ENCODE measurements around the gene FLVCR2. TPM values are rescaled to one million over a fixed set of nuclear protein-coding genes. Genes with fewer than 3 reads are reported as not detected.

FLVCR2 gene
- total RNA-seq, 1 donor from 2014 or later, result 50.6 TPM

GRCh38 chr14:75667099-75667765 is 88.8 kb downstream of the FLVCR2 start:
- TF ChIP-seq, protein P1, sequence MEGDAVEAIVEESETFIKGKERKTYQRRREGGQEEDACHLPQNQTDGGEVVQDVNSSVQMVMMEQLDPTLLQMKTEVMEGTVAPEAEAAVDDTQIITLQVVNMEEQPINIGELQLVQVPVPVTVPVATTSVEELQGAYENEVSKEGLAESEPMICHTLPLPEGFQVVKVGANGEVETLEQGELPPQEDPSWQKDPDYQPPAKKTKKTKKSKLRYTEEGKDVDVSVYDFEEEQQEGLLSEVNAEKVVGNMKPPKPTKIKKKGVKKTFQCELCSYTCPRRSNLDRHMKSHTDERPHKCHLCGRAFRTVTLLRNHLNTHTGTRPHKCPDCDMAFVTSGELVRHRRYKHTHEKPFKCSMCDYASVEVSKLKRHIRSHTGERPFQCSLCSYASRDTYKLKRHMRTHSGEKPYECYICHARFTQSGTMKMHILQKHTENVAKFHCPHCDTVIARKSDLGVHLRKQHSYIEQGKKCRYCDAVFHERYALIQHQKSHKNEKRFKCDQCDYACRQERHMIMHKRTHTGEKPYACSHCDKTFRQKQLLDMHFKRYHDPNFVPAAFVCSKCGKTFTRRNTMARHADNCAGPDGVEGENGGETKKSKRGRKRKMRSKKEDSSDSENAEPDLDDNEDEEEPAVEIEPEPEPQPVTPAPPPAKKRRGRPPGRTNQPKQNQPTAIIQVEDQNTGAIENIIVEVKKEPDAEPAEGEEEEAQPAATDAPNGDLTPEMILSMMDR (IDR thresholded peaks at IDR 0.05; ENCODE audit: unreplicated experiment), result no peak
- Mint-ChIP-seq H3K27me3 (ENCODE audit: unreplicated experiment) (peaks cover 3% of the 10 kb centered on the region), H3K9me3 (ENCODE audit: unreplicated experiment) (no peaks in the 10 kb centered on the region), H3K4me3 (ENCODE audit: unreplicated experiment) (no peak overlapping the region), H3K36me3 (ENCODE audit: low read depth, unreplicated experiment) (peaks cover 15% of the 10 kb centered on the region), H3K27ac (ENCODE audit: unreplicated experiment) (no peak overlapping the region), H3K4me1 (ENCODE audit: unreplicated experiment) (peaks cover 12% of the 10 kb centered on the region)
- no peak for DNase-seq (ENCODE audit: low spot score)

DNA sequence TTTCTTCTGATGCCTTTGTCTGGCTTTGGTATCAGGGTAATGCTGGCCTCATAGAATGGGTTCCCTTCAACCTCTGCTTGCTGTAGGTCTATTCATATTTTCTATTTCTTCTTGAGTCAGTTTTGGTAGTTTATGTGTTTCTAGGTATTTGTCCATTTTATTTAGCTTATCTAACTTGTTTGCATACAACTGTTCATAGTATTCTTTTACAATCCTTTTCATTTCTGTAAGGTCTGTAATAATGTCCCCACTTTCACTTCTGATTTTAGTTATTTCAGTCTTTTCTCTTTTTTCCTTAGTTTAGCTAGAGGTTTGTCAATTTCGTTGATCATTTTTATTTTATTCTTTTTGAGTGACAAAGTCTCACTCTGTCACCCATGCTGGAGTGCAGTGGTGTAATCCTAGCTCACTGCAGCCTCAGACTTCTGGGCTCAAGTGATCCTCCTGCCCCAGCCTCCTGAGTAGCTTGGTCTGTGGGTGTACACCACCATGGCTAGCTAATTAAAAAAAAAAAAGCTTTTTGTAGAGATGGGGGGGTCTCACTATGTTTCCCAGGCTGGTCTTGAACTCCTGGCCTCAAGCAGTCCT is 94.3 kb downstream of the FLVCR2 start:
- DNase-seq (ENCODE audit: low spot score), result no peak
- Mint-ChIP-seq H3K27ac (ENCODE audit: unreplicated experiment) (no peak overlapping the region), H3K36me3 (ENCODE audit: low read depth, unreplicated experiment) (peaks cover 16% of the 10 kb centered on the region), H3K9me3 (ENCODE audit: unreplicated experiment) (no peaks in the 10 kb centered on the region), H3K4me3 (ENCODE audit: unreplicated experiment) (no peak overlapping the region), H3K4me1 (ENCODE audit: unreplicated experiment) (peaks cover 3% of the 10 kb centered on the region), H3K27me3 (ENCODE audit: unreplicated experiment) (peaks cover 3% of the 10 kb centered on the region)
- TF ChIP-seq, protein P1 (IDR thresholded peaks at IDR 0.05; ENCODE audit: unreplicated experiment), result no peak

DNA sequence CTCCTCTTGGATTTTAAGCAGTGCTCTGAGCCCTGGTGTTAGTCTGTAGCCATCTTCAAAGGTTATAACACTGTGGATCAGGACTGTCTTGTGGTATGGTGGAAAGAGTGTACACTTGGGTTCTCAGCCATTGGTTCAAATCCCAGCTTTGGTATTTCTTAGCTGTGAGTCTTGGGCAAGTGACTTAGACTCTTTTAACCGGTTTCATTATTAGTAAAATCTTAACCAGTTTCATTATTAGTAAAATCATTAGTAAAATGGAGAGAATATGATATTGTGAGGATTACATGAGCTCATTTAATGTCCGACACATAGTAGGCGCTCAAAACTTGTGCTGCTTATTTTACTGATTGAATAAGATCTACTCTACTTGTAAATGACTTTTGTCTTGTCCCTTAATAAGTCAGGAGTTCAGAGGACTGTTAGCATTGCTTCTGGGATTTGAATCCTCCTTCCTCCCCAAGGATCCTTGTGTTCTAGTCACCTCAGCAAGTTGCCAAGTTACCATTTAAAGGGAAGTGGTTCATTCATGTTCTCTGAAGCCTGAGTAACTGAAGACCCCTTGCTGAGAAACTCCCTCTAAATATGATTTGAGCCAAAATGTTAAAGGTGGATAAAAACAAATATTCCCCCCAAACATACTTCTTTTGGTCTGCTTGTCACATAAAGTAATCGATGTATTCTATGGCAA is 95.1 kb downstream of the FLVCR2 start:
- Mint-ChIP-seq H3K27me3 (ENCODE audit: unreplicated experiment) (no peaks in the 10 kb centered on the region), H3K27ac (ENCODE audit: unreplicated experiment) (no peak overlapping the region), H3K4me1 (ENCODE audit: unreplicated experiment) (peaks cover 3% of the 10 kb centered on the region), H3K9me3 (ENCODE audit: unreplicated experiment) (no peaks in the 10 kb centered on the region), H3K36me3 (ENCODE audit: low read depth, unreplicated experiment) (peaks cover 19% of the 10 kb centered on the region), H3K4me3 (ENCODE audit: unreplicated experiment) (no peak overlapping the region)
- DNase-seq (ENCODE audit: low spot score), result no peak
- TF ChIP-seq, protein P1 (IDR thresholded peaks at IDR 0.05; ENCODE audit: unreplicated experiment), result no peak

- H3K36me3 Mint-ChIP-seq (ENCODE audit: low read depth, unreplicated experiment), result peaks cover 16% of the 10 kb centered on the region
- no peak for DNase-seq (ENCODE audit: low spot score)
- H3K9me3 Mint-ChIP-seq (ENCODE audit: unreplicated experiment), result no peaks in the 10 kb centered on the region
- H3K27ac Mint-ChIP-seq (ENCODE audit: unreplicated experiment), result no peak overlapping the region
- no peaks in the 10 kb centered on the region for H3K4me1 Mint-ChIP-seq (ENCODE audit: unreplicated experiment)
- H3K4me3 Mint-ChIP-seq (ENCODE audit: unreplicated experiment), result no peak overlapping the region
- TF ChIP-seq, protein P1 (IDR thresholded peaks at IDR 0.05; ENCODE audit: unreplicated experiment), result no peak
- H3K27me3 Mint-ChIP-seq (ENCODE audit: unreplicated experiment), result no peaks in the 10 kb centered on the region
These were observed 97.0 kb downstream of the FLVCR2 start for GRCh38 chr14:75675265-75675960.
